Thyroid gland (tissue), 4 donors: ENCODE measurements around the gene RNASET2. TPM values are rescaled to one million over a fixed set of nuclear protein-coding genes. Genes with fewer than 3 reads are reported as not detected.

ENCODE experiments used
- DNase-seq, 2 donors: peaks; one replicate each; pipeline ENCODE4 v3.0.0-alpha.2; 2019
- H3K27ac ChIP-seq, 3 donors: fragments of 200-600 bp; sonication (generic); 1 replicate in 2 of 3; 2 replicates in 1 of 3; pipeline ENCODE4 v1.5.1; 2016 to 2019; ENCODE audit warnings: mild to moderate bottlenecking in 1 of 3, moderate library complexity in 1 of 3
- H3K27me3 ChIP-seq: fragments of 200-600 bp; sonication (generic); one replicate; pipeline ENCODE4 v1.5.1; 2019
- H3K36me3 ChIP-seq, 2 donors: fragments of 200-600 bp; sonication (generic); one replicate each; pipeline ENCODE4 v1.5.1; 2016 to 2019
- H3K4me1 ChIP-seq, 2 donors: fragments of 200-600 bp; sonication (generic); one replicate each; pipeline ENCODE4 v1.5.1; 2017 to 2019
- H3K4me3 ChIP-seq, 3 donors: fragments of 200-600 bp; sonication (generic); replicated peaks in 1 of 3; 1 replicate in 2 of 3; 2 replicates in 1 of 3; pipeline ENCODE4 v1.5.1; 2016; ENCODE audit warnings: mild to moderate bottlenecking in 1 of 3
- H3K9me3 ChIP-seq: fragments of 200-600 bp; sonication (generic); one replicate; pipeline ENCODE4 v1.5.1; 2017
- POLR2A ChIP-seq, 2 donors: fragments of 450-650 bp; IDR thresholded peaks; one replicate each; pipeline ENCODE4 v1.6.1; 2017; ENCODE audit warnings: antibody characterized with exemption in 2 of 2, mild to moderate bottlenecking in 2 of 2, moderate library complexity in 1 of 2
- WGBS, 2 donors: methylation state at CpG; one replicate each; pipeline ENCODE4 v1.1.5; 2017; 5-methylcytosine and 5-hydroxymethylcytosine counted together
- intact Hi-C: fragments of 100-400 bp; cut with DNase I; formaldehyde crosslinking; loops from one replicate; pipeline ENCODE4 v1.15.1; 2023
- total RNA-seq, 4 donors: library from RNA; depleted of rRNA; stranded (reverse); fragments of >200 nt; gene quantifications; one replicate each; pipeline ENCODE4 v1.2.3, GENCODE V29; 2016
- TF ChIP-seq, protein P1 (sequence below), 6 experiments: fragments of 200-600 bp in 3 of 6; fragments of 450-650 bp in 3 of 6; sonication (generic) in 3 of 6; IDR thresholded peaks; one replicate each; pipeline ENCODE4 v1.5.1; 2016 to 2019; ENCODE audit warnings: antibody characterized with exemption in 6 of 6, mild to moderate bottlenecking in 2 of 6, inconsistent platforms in 1 of 6, moderate library complexity in 1 of 6

Gene RNASET2
- total RNA-seq, 4 donors from 2014 or later = 51.6 to 138 (median 109) TPM

DNA sequence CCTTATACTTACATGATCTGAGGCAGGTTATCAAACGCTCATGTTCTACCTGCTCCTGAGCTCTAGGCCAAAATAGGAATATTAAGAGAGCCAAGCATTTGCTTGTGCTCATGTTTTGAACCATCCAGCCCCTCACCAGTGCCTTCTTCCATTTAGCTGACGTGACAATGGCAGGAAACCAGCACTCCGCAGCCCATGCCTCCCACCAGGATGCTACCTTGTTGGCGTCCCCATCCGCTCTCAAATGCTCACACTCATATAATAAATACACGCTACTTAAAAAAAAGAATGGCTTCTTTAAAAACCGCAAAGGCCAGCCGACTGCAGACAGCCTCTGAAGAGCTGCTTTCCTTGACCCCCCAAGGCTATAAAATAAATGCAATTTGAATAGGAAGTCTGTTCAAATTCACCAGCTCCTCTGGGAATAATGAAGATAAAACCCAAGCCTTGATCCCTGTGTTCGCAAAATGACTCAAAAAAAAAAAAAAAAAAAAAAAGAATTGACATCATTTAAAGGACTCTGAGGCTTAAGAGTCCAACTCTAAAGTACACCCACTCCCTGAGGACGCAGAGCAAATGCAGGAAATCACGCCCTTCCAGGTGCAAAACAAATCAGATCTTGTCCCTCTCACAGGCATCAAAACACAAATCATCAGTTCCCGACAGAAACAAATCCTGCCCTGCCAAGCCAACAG lies 29.0 kb downstream of the RNASET2 start:
- H3K36me3 ChIP-seq = no peaks in the 10 kb centered on the region
- no peaks in the 10 kb centered on the region for H3K27me3 ChIP-seq
- no peaks in the 10 kb centered on the region for H3K9me3 ChIP-seq
- H3K4me3 ChIP-seq = no peak overlapping the region
- H3K4me1 ChIP-seq = peaks cover 16 to 18% of the 10 kb centered on the region in 2 donors
- no peak for DNase-seq
- 83 to 85% methylated on average over 12 of the region's 12 CpGs for WGBS, 2 donors
- intact Hi-C loops = no loop called here
- TF ChIP-seq, protein P1, sequence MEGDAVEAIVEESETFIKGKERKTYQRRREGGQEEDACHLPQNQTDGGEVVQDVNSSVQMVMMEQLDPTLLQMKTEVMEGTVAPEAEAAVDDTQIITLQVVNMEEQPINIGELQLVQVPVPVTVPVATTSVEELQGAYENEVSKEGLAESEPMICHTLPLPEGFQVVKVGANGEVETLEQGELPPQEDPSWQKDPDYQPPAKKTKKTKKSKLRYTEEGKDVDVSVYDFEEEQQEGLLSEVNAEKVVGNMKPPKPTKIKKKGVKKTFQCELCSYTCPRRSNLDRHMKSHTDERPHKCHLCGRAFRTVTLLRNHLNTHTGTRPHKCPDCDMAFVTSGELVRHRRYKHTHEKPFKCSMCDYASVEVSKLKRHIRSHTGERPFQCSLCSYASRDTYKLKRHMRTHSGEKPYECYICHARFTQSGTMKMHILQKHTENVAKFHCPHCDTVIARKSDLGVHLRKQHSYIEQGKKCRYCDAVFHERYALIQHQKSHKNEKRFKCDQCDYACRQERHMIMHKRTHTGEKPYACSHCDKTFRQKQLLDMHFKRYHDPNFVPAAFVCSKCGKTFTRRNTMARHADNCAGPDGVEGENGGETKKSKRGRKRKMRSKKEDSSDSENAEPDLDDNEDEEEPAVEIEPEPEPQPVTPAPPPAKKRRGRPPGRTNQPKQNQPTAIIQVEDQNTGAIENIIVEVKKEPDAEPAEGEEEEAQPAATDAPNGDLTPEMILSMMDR (IDR thresholded peaks at IDR 0.05) = no peak
- TF ChIP-seq POLR2A (IDR thresholded peaks at IDR 0.05) = no peak
- H3K27ac ChIP-seq = no peak overlapping the region

DNA sequence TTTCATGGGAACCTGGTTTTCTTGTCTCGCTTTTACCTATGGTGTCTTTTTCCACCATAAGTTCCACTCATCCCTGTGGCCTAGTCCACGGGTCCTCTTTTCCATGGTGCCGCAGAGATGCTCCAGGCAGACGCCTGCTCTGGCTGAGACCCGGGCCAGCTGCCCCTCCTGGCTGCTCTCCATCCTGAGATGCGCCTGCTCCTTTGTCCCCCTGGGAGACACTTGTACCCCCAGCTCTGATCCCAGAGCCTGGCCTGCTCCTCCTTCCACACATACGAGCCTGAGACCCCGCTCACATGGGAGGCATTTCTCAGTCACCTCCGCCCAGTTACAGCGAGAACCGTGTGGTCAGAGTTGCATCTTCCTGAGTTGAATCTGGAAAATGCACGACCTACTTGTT lies 29.6 kb downstream of the RNASET2 start:
- 88% methylated on average over 12 of the region's 12 CpGs for WGBS, 2 donors
- no peak overlapping the region for H3K27ac ChIP-seq
- no peak for DNase-seq
- no peaks in the 10 kb centered on the region for H3K36me3 ChIP-seq
- no peaks in the 10 kb centered on the region for H3K27me3 ChIP-seq
- H3K4me3 ChIP-seq = no peak overlapping the region
- intact Hi-C loops = no loop called here
- peaks cover 16 to 18% of the 10 kb centered on the region in 2 donors for H3K4me1 ChIP-seq
- no peaks in the 10 kb centered on the region for H3K9me3 ChIP-seq
- TF ChIP-seq POLR2A (IDR thresholded peaks at IDR 0.05) = no peak
- TF ChIP-seq, protein P1 (IDR thresholded peaks at IDR 0.05) = no peak

DNA sequence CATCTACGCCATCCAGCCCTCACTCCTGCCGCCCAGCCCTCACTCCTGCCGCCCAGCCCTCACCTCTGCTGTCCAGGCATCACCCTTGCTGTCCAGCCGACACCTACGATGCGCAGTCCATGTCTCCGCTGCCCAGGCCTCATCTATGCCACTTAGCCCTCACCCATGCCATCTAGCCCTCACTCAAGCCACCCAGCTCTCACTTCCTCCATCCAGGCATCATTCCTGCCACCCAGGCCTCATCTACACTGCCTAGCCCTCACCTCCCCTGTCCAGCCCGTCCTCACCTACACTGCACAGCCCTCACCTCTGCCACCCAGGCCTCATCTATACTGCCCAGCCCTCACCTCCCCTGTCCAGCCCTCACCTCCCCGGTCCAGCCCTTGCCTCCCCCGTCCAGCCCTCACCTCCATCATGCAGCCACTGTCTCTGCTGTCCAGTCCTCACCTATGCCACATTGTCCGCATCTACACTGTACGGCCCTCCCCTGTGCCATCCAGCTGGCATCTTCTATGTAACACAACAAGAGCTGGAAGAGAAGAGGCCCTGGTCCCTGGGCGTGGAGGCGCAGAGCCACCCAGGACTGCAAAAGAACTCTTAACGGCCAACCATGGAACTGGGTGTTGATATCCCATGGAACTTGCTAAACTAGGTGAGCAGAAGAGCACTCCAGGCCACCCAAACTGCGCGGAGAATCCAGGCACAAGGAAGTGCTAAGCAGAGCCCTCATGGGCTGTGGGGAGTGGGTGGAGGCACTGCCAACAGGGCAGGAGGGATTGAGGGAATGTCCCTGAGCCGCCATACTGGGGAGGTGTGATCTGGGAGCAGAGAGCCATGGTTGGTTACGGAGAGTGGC lies 31.0 kb downstream of the RNASET2 start:
- TF ChIP-seq POLR2A (IDR thresholded peaks at IDR 0.05) = no peak
- TF ChIP-seq, protein P1 (IDR thresholded peaks at IDR 0.05) = no peak
- intact Hi-C loops = no loop called here
- Histone ChIP-seq H3K36me3 (no peaks in the 10 kb centered on the region), H3K4me1 (peaks cover 16 to 18% of the 10 kb centered on the region in 2 donors), H3K4me3 (no peak overlapping the region), H3K27ac (no peak overlapping the region), H3K9me3 (no peaks in the 10 kb centered on the region), H3K27me3 (no peaks in the 10 kb centered on the region)
- no peak for DNase-seq
- 96 to 97% methylated on average over 18 to 19 of the region's 19 CpGs for WGBS, 2 donors

DNA sequence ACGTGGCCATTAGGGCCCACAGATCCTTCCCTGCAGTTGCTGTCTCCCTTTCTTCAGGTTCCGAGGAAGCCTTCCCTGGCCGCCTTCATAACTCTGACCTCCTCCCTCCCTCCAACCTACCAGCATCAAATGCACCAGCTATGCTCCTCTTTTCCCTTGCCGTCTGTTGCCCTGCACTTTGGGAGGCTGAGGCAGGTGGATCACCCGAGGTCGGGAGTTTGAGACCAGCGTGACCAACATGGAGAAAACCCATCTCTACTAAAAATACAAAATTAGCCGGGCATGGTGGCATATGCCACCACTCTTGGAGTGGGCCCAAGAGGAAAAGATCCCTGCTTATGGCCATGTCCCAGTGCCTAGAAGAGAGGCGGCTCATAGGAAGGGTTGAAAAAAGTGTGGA lies 31.8 kb downstream of the RNASET2 start:
- H3K27me3 ChIP-seq = no peaks in the 10 kb centered on the region

More for the DNA sequence above, 31.8 kb downstream of the RNASET2 start:
- DNase-seq = no peak
- peaks cover 11 to 12% of the 10 kb centered on the region in 2 donors for H3K4me1 ChIP-seq
- no peak overlapping the region for H3K4me3 ChIP-seq
- H3K9me3 ChIP-seq = no peaks in the 10 kb centered on the region
- WGBS, 2 donors = 90 to 95% methylated on average over 9 of the region's 9 CpGs
- no peak overlapping the region for H3K27ac ChIP-seq
- intact Hi-C loops = no loop called here
- TF ChIP-seq, protein P1 (IDR thresholded peaks at IDR 0.05) = no peak
- TF ChIP-seq POLR2A (IDR thresholded peaks at IDR 0.05) = no peak
- no peaks in the 10 kb centered on the region for H3K36me3 ChIP-seq
